Breast epithelium (tissue), 3 donors: ENCODE data around the gene FARP1.

Experiments
- CTCF ChIP-seq, 3 donors: fragments of 450-650 bp; IDR thresholded peaks; one replicate each; pipeline ENCODE4 v1.5.1; 2016 to 2017; ENCODE audit warnings: antibody characterized with exemption in 3 of 3, mild to moderate bottlenecking in 3 of 3, moderate library complexity in 3 of 3
- POLR2A ChIP-seq: fragments of 450-650 bp; IDR thresholded peaks from one replicate; pipeline ENCODE4 v1.6.1; 2016; ENCODE audit warnings: antibody characterized with exemption, mild to moderate bottlenecking, moderate library complexity
- POLR2AphosphoS5 ChIP-seq, 3 donors: sonication (generic); formaldehyde crosslinking; IDR thresholded peaks; one replicate each; pipeline ENCODE4 v1.6.1; 2017; ENCODE audit warnings: antibody characterized with exemption in 3 of 3

GRCh38 chr13:98206946-98207345, 64.1 kb downstream of the FARP1 start:
- no peak for TF ChIP-seq CTCF (IDR thresholded peaks at IDR 0.05)
- TF ChIP-seq POLR2A: no peak
- no peak for TF ChIP-seq POLR2AphosphoS5 (IDR thresholded peaks at IDR 0.05)
